ENCODE results near the gene PCMTD2. TPM values are rescaled to one million over a fixed set of nuclear protein-coding genes. Genes with fewer than 3 reads are reported as not detected.

Gene PCMTD2
- total RNA-seq, 1 experiment from 2014 or later: 52.0 TPM

DNA sequence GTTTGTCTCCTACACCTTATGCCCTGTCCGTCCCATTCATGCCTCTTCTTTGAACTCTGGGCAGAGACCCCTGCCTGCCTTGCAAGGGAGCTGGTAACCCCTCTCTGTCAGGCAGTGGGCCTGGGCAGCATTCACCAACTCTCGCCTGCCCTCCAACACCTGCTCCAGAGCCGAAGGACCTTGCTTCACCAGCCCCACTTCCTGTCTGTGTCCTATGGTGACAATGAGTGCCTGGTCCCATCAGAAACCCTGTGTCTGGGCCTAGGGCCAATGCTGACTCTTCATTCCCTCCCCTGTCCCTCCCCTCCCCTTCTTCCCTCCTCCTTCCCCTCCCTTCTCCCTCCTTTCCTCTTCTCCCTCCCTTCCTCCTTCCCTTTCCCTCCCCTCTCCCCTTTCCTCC, 22.8 kb upstream of the PCMTD2 start:
- Histone ChIP-seq H3K14ac (ENCODE audit: insufficient read depth, low read length) (no peak overlapping the region), H2AFZ (ENCODE audit: low read length) (no peak overlapping the region), H3K18ac (ENCODE audit: insufficient read length, low read depth, low read length) (no peak overlapping the region), H2BK5ac (ENCODE audit: insufficient read length, low read length) (no peak overlapping the region), H2AK5ac (ENCODE audit: insufficient read length, low read length) (no peak overlapping the region), H3K27ac (ENCODE audit: insufficient read length, low read depth, low read length) (no peak overlapping the region), H4K8ac (replicated peaks; ENCODE audit: insufficient read length, low read depth, low read length) (no peak overlapping the region), H3K4me1 (ENCODE audit: insufficient read depth, low read length) (no peaks in the 10 kb centered on the region), H2BK20ac (ENCODE audit: low read depth, low read length, poor library complexity, severe bottlenecking) (no peak overlapping the region), H3K79me1 (ENCODE audit: insufficient read depth, low read depth, low read length, poor library complexity, severe bottlenecking) (no peaks in the 10 kb centered on the region), H3K79me2 (ENCODE audit: insufficient read depth, low read length) (no peaks in the 10 kb centered on the region), H2BK12ac (ENCODE audit: insufficient read length, low read depth, low read length) (no peak overlapping the region), H3K4ac (ENCODE audit: low read depth, low read length) (no peak overlapping the region), H3K23me2 (ENCODE audit: insufficient read length, low read depth, low read length, poor library complexity, severe bottlenecking) (no peaks in the 10 kb centered on the region), H3T11ph (ENCODE audit: low read length) (no peak overlapping the region), H3K23ac (ENCODE audit: insufficient read length, low read depth, low read length) (no peak overlapping the region), H4K5ac (ENCODE audit: insufficient read length, low read depth, low read length) (no peak overlapping the region), H3K4me2 (ENCODE audit: insufficient read depth, insufficient read length, low read length) (no peak overlapping the region), H3K9me3 (ENCODE audit: control insufficient read depth, low read depth, low read length) (no peaks in the 10 kb centered on the region), H4K20me1 (ENCODE audit: control insufficient read depth, insufficient read depth, insufficient read length) (no peaks in the 10 kb centered on the region), H4K91ac (ENCODE audit: insufficient read length, low read depth, low read length) (no peak overlapping the region), H3K9ac (ENCODE audit: extremely low read depth, insufficient read length, low read length) (no peak overlapping the region), H2BK15ac (ENCODE audit: low read depth, low read length) (no peak overlapping the region), H2BK120ac (ENCODE audit: low read depth, low read length, poor library complexity, severe bottlenecking) (no peak overlapping the region), H3K56ac (ENCODE audit: insufficient read length, low read depth, low read length) (no peak overlapping the region), H3K27me3 (ENCODE audit: insufficient read depth, low read length) (no peaks in the 10 kb centered on the region)
- peaks cover 26 to 30% of the 10 kb centered on the region in 2 experiments for H3K9me3 Mint-ChIP-seq
- no CpG with 5 or more reads among the region's 3 CpGs for WGBS (ENCODE audit: extremely low coverage, insufficient read length, low lambda C conversion rate)
- H3K27ac Mint-ChIP-seq: no peak overlapping the region
- peaks cover 0 to 26% (median 8%) of the 10 kb centered on the region in 3 experiments; a peak in 3 of 7 replicates for H3K36me3 Mint-ChIP-seq (ENCODE audit: insufficient read depth in 1 of 3, low read depth in 3 of 3)
- H3K4me1 Mint-ChIP-seq: peaks cover 0 to 7% of the 10 kb centered on the region in 2 experiments; a peak in 1 of 4 replicates
- no peak overlapping the region for H3K4me3 Mint-ChIP-seq
- no peak for DNase-seq
- H3K27me3 Mint-ChIP-seq (ENCODE audit: low read depth): peaks cover 5% of the 10 kb centered on the region
- TF ChIP-seq, protein P1, sequence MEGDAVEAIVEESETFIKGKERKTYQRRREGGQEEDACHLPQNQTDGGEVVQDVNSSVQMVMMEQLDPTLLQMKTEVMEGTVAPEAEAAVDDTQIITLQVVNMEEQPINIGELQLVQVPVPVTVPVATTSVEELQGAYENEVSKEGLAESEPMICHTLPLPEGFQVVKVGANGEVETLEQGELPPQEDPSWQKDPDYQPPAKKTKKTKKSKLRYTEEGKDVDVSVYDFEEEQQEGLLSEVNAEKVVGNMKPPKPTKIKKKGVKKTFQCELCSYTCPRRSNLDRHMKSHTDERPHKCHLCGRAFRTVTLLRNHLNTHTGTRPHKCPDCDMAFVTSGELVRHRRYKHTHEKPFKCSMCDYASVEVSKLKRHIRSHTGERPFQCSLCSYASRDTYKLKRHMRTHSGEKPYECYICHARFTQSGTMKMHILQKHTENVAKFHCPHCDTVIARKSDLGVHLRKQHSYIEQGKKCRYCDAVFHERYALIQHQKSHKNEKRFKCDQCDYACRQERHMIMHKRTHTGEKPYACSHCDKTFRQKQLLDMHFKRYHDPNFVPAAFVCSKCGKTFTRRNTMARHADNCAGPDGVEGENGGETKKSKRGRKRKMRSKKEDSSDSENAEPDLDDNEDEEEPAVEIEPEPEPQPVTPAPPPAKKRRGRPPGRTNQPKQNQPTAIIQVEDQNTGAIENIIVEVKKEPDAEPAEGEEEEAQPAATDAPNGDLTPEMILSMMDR (conservative IDR thresholded peaks at IDR 0.05): no peak
